Panc1 (cell line): ENCODE data around the gene AP4M1.

Source experiments
- CTCF ChIP-seq: fragments of 450-650 bp; IDR thresholded peaks from 2 replicates; pipeline ENCODE4 v1.5.1; 2017; ENCODE audit warnings: mild to moderate bottlenecking
- POLR2AphosphoS5 ChIP-seq: IDR thresholded peaks from 2 replicates; pipeline ENCODE4 v1.6.1; 2012; ENCODE audit warnings: mild to moderate bottlenecking, low read depth, low read length, moderate library complexity
- REST ChIP-seq, 2 experiments: IDR thresholded peaks; 2 replicates each; pipeline ENCODE4 v1.6.1; 2011 to 2012; ENCODE audit warnings: low read depth in 2 of 2, control low read depth in 1 of 2, low read length in 1 of 2, mild to moderate bottlenecking in 1 of 2, moderate library complexity in 1 of 2; ENCODE audit not compliant: insufficient read depth in 1 of 2
- SIN3A ChIP-seq: IDR thresholded peaks from 2 replicates; pipeline ENCODE4 v1.6.1; 2012; ENCODE audit warnings: low read depth, mild to moderate bottlenecking, low read length, moderate library complexity, borderline replicate concordance; ENCODE audit not compliant: insufficient read depth

- TF ChIP-seq SIN3A (no peak), CTCF (no peak), POLR2AphosphoS5 (peak; percentile 52; the same call in 1 of the 2 replicates), REST (IDR thresholded peaks at IDR 0.05; ENCODE audit: insufficient read depth in 1 of 2, low read depth in 2 of 2, low read length in 1 of 2) (no peak)
These were observed at the start of gene AP4M1, which contains the start of gene MCM7 for GRCh38 chr7:100101016-100101862.
